Skeletal muscle satellite cell (primary cell): ENCODE results near the gene HCN4.
A peak's percentile ranks its signal among the peaks of the same experiment; 100 is the strongest.

Experiments used
- H3K27me3 ChIP-seq: 2 replicates; pipeline ENCODE4 v1.7.0; 2013; ENCODE audit warnings: low read length; ENCODE audit not compliant: control insufficient read depth, insufficient read depth
- H3K36me3 ChIP-seq: 2 replicates; pipeline ENCODE4 v1.7.0; 2013; ENCODE audit warnings: mild to moderate bottlenecking, control low read depth, low read length; ENCODE audit not compliant: insufficient read depth
- H3K4me1 ChIP-seq: 2 replicates; pipeline ENCODE4 v1.7.0; 2013; ENCODE audit warnings: low read length; ENCODE audit not compliant: control insufficient read depth, insufficient read depth
- H3K4me2 ChIP-seq: 2 replicates; pipeline ENCODE4 v1.7.0; 2013; ENCODE audit warnings: mild to moderate bottlenecking, low read length
- H3K4me3 ChIP-seq: 2 replicates; pipeline ENCODE4 v1.7.0; 2013; ENCODE audit warnings: low read length
- H3K9ac ChIP-seq: 2 replicates; pipeline ENCODE4 v1.7.0; 2013; ENCODE audit warnings: mild to moderate bottlenecking, low read depth, low read length, moderate library complexity
- H3K9me3 ChIP-seq: replicated peaks from 2 replicates; pipeline ENCODE4 v1.7.0; 2013; ENCODE audit warnings: mild to moderate bottlenecking, control low read depth, low read length

HCN4 gene

GRCh38 chr15:73375755-73376305 is 7.1 kb upstream of the HCN4 start:
- Histone ChIP-seq H3K9ac (no peak overlapping the region), H3K4me3 (no peak overlapping the region), H3K4me1 (no peaks in the 10 kb centered on the region), H3K4me2 (no peak overlapping the region), H3K27me3 (peaks cover 48% of the 10 kb centered on the region), H3K36me3 (no peaks in the 10 kb centered on the region), H3K9me3 (no peaks in the 10 kb centered on the region)

GRCh38 chr15:73375012-73375411 is 6.3 kb upstream of the HCN4 start:
- H3K4me1 ChIP-seq, result no peaks in the 10 kb centered on the region
- H3K4me2 ChIP-seq, result no peak overlapping the region
- H3K9ac ChIP-seq, result no peak overlapping the region
- no peaks in the 10 kb centered on the region for H3K9me3 ChIP-seq
- no peaks in the 10 kb centered on the region for H3K36me3 ChIP-seq
- H3K4me3 ChIP-seq, result no peak overlapping the region
- H3K27me3 ChIP-seq, result peaks cover 50% of the 10 kb centered on the region

- no peak overlapping the region for H3K9ac ChIP-seq
- no peaks in the 10 kb centered on the region for H3K36me3 ChIP-seq
- peaks cover 51% of the 10 kb centered on the region for H3K27me3 ChIP-seq
- H3K9me3 ChIP-seq, result no peaks in the 10 kb centered on the region
- H3K4me1 ChIP-seq, result no peaks in the 10 kb centered on the region
- H3K4me3 ChIP-seq, result no peak overlapping the region
- H3K4me2 ChIP-seq, result no peak overlapping the region
These were observed 5.8 kb upstream of the HCN4 start for GRCh38 chr15:73374604-73375003.

- Histone ChIP-seq H3K4me1 (no peaks in the 10 kb centered on the region), H3K36me3 (no peaks in the 10 kb centered on the region), H3K4me2 (no peak overlapping the region), H3K27me3 (peaks cover 51% of the 10 kb centered on the region), H3K9ac (no peak overlapping the region), H3K4me3 (no peak overlapping the region), H3K9me3 (no peaks in the 10 kb centered on the region)
These were observed 4.5 kb upstream of the HCN4 start for GRCh38 chr15:73373221-73373620.

- Histone ChIP-seq H3K9me3 (no peaks in the 10 kb centered on the region), H3K36me3 (no peaks in the 10 kb centered on the region), H3K4me1 (no peaks in the 10 kb centered on the region), H3K4me2 (no peak overlapping the region), H3K4me3 (no peak overlapping the region), H3K27me3 (peaks cover 63% of the 10 kb centered on the region), H3K9ac (no peak overlapping the region)
These were observed 3.1 kb upstream of the HCN4 start for GRCh38 chr15:73371812-73372211.

- Histone ChIP-seq H3K36me3 (no peaks in the 10 kb centered on the region), H3K27me3 (peaks cover 75% of the 10 kb centered on the region), H3K4me3 (no peak overlapping the region), H3K9ac (no peak overlapping the region), H3K4me1 (no peaks in the 10 kb centered on the region), H3K4me2 (no peak overlapping the region), H3K9me3 (no peaks in the 10 kb centered on the region)
These were observed 1.4 kb upstream of the HCN4 start for GRCh38 chr15:73370151-73370550.

GRCh38 chr15:73369154-73369694 is 466 bp upstream of the HCN4 start:
- Histone ChIP-seq H3K36me3 (no peaks in the 10 kb centered on the region), H3K4me3 (no peak overlapping the region), H3K27me3 (peaks cover 75% of the 10 kb centered on the region), H3K4me2 (no peak overlapping the region), H3K9me3 (no peaks in the 10 kb centered on the region), H3K4me1 (no peaks in the 10 kb centered on the region), H3K9ac (no peak overlapping the region)

GRCh38 chr15:73367624-73368300 is 996 bp downstream of the HCN4 start:
- no peak overlapping the region for H3K9ac ChIP-seq
- H3K4me3 ChIP-seq, result no peak overlapping the region
- no peaks in the 10 kb centered on the region for H3K4me1 ChIP-seq
- H3K27me3 ChIP-seq, result peaks cover 88% of the 10 kb centered on the region
- H3K36me3 ChIP-seq, result no peaks in the 10 kb centered on the region
- H3K4me2 ChIP-seq, result peak overlapping the region; percentile 56
- H3K9me3 ChIP-seq, result no peaks in the 10 kb centered on the region

- H3K27me3 ChIP-seq, result peaks cover 90% of the 10 kb centered on the region
- H3K4me2 ChIP-seq, result no peak overlapping the region
- H3K4me1 ChIP-seq, result no peaks in the 10 kb centered on the region
- no peaks in the 10 kb centered on the region for H3K9me3 ChIP-seq
- H3K4me3 ChIP-seq, result no peak overlapping the region
- H3K9ac ChIP-seq, result no peak overlapping the region
- H3K36me3 ChIP-seq, result no peaks in the 10 kb centered on the region
These were observed 1.8 kb downstream of the HCN4 start for GRCh38 chr15:73366766-73367623.

- H3K36me3 ChIP-seq, result no peaks in the 10 kb centered on the region
- no peaks in the 10 kb centered on the region for H3K9me3 ChIP-seq
- H3K27me3 ChIP-seq, result peaks cover 92% of the 10 kb centered on the region
- no peak overlapping the region for H3K9ac ChIP-seq
- no peaks in the 10 kb centered on the region for H3K4me1 ChIP-seq
- H3K4me3 ChIP-seq, result no peak overlapping the region
- H3K4me2 ChIP-seq, result no peak overlapping the region
These were observed 4.7 kb downstream of the HCN4 start for GRCh38 chr15:73364070-73364469.

GRCh38 chr15:73362900-73363299 is 5.9 kb downstream of the HCN4 start:
- H3K4me2 ChIP-seq, result no peak overlapping the region
- H3K9me3 ChIP-seq, result no peaks in the 10 kb centered on the region
- H3K4me1 ChIP-seq, result no peaks in the 10 kb centered on the region
- no peak overlapping the region for H3K4me3 ChIP-seq
- H3K9ac ChIP-seq, result no peak overlapping the region
- no peaks in the 10 kb centered on the region for H3K36me3 ChIP-seq
- H3K27me3 ChIP-seq, result peaks cover 99% of the 10 kb centered on the region
